ENCODE data around the gene ERAS.

Gene ERAS

GRCh38 chrX:48786825-48787504 lies 39.3 kb upstream of the ERAS start:
- Mint-ChIP-seq H3K4me1 (no peaks in the 10 kb centered on the region), H3K36me3 (ENCODE audit: low read depth) (no peaks in the 10 kb centered on the region), H3K27ac (no peak overlapping the region), H3K4me3 (no peak overlapping the region), H3K27me3 (ENCODE audit: low read depth) (peaks cover 4% of the 10 kb centered on the region), H3K9me3 (peaks cover 18% of the 10 kb centered on the region)
- no peak for TF ChIP-seq CTCF (IDR thresholded peaks at IDR 0.05; ENCODE audit: unreplicated experiment in 3 of 3)

GRCh38 chrX:48787505-48788443 lies 38.5 kb upstream of the ERAS start:
- no peaks in the 10 kb centered on the region for H3K4me1 Mint-ChIP-seq
- TF ChIP-seq CTCF (IDR thresholded peaks at IDR 0.05; ENCODE audit: unreplicated experiment in 3 of 3) = no peak

GRCh38 chrX:48789366-48790220 lies 36.7 kb upstream of the ERAS start:
- H3K27me3 Mint-ChIP-seq (ENCODE audit: low read depth) = peaks cover 4% of the 10 kb centered on the region
- H3K36me3 Mint-ChIP-seq (ENCODE audit: low read depth) = no peaks in the 10 kb centered on the region
- peaks cover 19% of the 10 kb centered on the region for H3K9me3 Mint-ChIP-seq
- no peak overlapping the region for H3K4me3 Mint-ChIP-seq
- no peak overlapping the region for H3K27ac Mint-ChIP-seq
- no peak for TF ChIP-seq CTCF (IDR thresholded peaks at IDR 0.05; ENCODE audit: unreplicated experiment in 3 of 3)
- no peaks in the 10 kb centered on the region for H3K4me1 Mint-ChIP-seq

More at GRCh38 chrX:48787505-48788443, 38.5 kb upstream of the ERAS start:
- Mint-ChIP-seq H3K9me3 (peaks cover 14% of the 10 kb centered on the region), H3K27me3 (ENCODE audit: low read depth) (peaks cover 4% of the 10 kb centered on the region), H3K4me3 (no peak overlapping the region), H3K36me3 (ENCODE audit: low read depth) (no peaks in the 10 kb centered on the region), H3K27ac (no peak overlapping the region)

GRCh38 chrX:48790477-48790876 lies 35.8 kb upstream of the ERAS start:
- Mint-ChIP-seq H3K27me3 (ENCODE audit: low read depth) (peaks cover 4% of the 10 kb centered on the region), H3K4me1 (no peaks in the 10 kb centered on the region), H3K4me3 (no peak overlapping the region), H3K9me3 (peaks cover 21% of the 10 kb centered on the region), H3K36me3 (ENCODE audit: low read depth) (no peaks in the 10 kb centered on the region), H3K27ac (no peak overlapping the region)
- TF ChIP-seq CTCF (IDR thresholded peaks at IDR 0.05; ENCODE audit: unreplicated experiment in 3 of 3) = no peak

GRCh38 chrX:48791063-48791820 lies 35.1 kb upstream of the ERAS start:
- H3K27me3 Mint-ChIP-seq (ENCODE audit: low read depth) = peaks cover 4% of the 10 kb centered on the region
- H3K27ac Mint-ChIP-seq = no peak overlapping the region
- no peak for TF ChIP-seq CTCF (IDR thresholded peaks at IDR 0.05; ENCODE audit: unreplicated experiment in 3 of 3)
- H3K4me1 Mint-ChIP-seq = no peaks in the 10 kb centered on the region
- no peaks in the 10 kb centered on the region for H3K36me3 Mint-ChIP-seq (ENCODE audit: low read depth)
- no peak overlapping the region for H3K4me3 Mint-ChIP-seq
- H3K9me3 Mint-ChIP-seq = peaks cover 21% of the 10 kb centered on the region
